ENCODE data around the gene INPP5D. TPM values are rescaled to one million over a fixed set of nuclear protein-coding genes. Genes with fewer than 3 reads are reported as not detected.

The INPP5D gene
- total RNA-seq, 1 experiment from 2014 or later: 12.7 TPM

GRCh38 chr2:233107831-233108300, 47.7 kb downstream of the INPP5D start:
- Histone ChIP-seq H3K23me2 (ENCODE audit: insufficient read length, low read depth, low read length, poor library complexity, severe bottlenecking) (no peaks in the 10 kb centered on the region), H3K79me1 (ENCODE audit: insufficient read depth, low read depth, low read length, poor library complexity, severe bottlenecking) (no peaks in the 10 kb centered on the region), H2AFZ (ENCODE audit: low read length) (no peak overlapping the region), H3K23ac (ENCODE audit: insufficient read length, low read depth, low read length) (no peak overlapping the region), H3K14ac (ENCODE audit: insufficient read depth, low read length) (no peak overlapping the region), H3K4me2 (ENCODE audit: insufficient read depth, insufficient read length, low read length) (no peak overlapping the region), H4K91ac (ENCODE audit: insufficient read length, low read depth, low read length) (no peak overlapping the region), H3K9ac (ENCODE audit: extremely low read depth, insufficient read length, low read length) (no peak overlapping the region), H3T11ph (ENCODE audit: low read length) (no peak overlapping the region), H3K56ac (ENCODE audit: insufficient read length, low read depth, low read length) (no peak overlapping the region), H2BK15ac (ENCODE audit: low read depth, low read length) (no peak overlapping the region), H2BK120ac (ENCODE audit: low read depth, low read length, poor library complexity, severe bottlenecking) (no peak overlapping the region), H3K27ac (ENCODE audit: insufficient read length, low read depth, low read length) (no peak overlapping the region), H3K27me3 (ENCODE audit: insufficient read depth, low read length) (no peaks in the 10 kb centered on the region), H3K4me1 (ENCODE audit: insufficient read depth, low read length) (no peaks in the 10 kb centered on the region), H4K8ac (replicated peaks; ENCODE audit: insufficient read length, low read depth, low read length) (no peak overlapping the region), H3K79me2 (ENCODE audit: insufficient read depth, low read length) (no peaks in the 10 kb centered on the region), H3K18ac (ENCODE audit: insufficient read length, low read depth, low read length) (no peak overlapping the region), H2BK5ac (ENCODE audit: insufficient read length, low read length) (no peak overlapping the region), H3K4ac (ENCODE audit: low read depth, low read length) (no peak overlapping the region; the same call in 1 of the 2 replicates), H3K9me3 (ENCODE audit: control insufficient read depth, low read depth, low read length) (no peaks in the 10 kb centered on the region), H2BK20ac (ENCODE audit: low read depth, low read length, poor library complexity, severe bottlenecking) (no peak overlapping the region), H2BK12ac (ENCODE audit: insufficient read length, low read depth, low read length) (no peak overlapping the region), H4K20me1 (ENCODE audit: control insufficient read depth, insufficient read depth, insufficient read length) (no peaks in the 10 kb centered on the region), H4K5ac (ENCODE audit: insufficient read length, low read depth, low read length) (no peak overlapping the region), H2AK5ac (ENCODE audit: insufficient read length, low read length) (no peak overlapping the region)
- H3K4me1 Mint-ChIP-seq: 0 out of 4 replicates have a peak, but pooled peaks cover 0 to 4% of the 10 kb centered on the region in 2 experiments
- H3K36me3 Mint-ChIP-seq (ENCODE audit: insufficient read depth in 1 of 3, low read depth in 3 of 3): no peaks in the 10 kb centered on the region
- TF ChIP-seq CTCF (conservative IDR thresholded peaks at IDR 0.05): no peak
- H3K9me3 Mint-ChIP-seq: peaks cover 0 to 6% of the 10 kb centered on the region in 2 experiments; a peak in 2 of 5 replicates
- H3K4me3 Mint-ChIP-seq: no peak overlapping the region
- WGBS (ENCODE audit: extremely low coverage, insufficient read length, low lambda C conversion rate): no CpG with 5 or more reads among the region's 12 CpGs
- DNase-seq: no peak
- peaks cover 6% of the 10 kb centered on the region for H3K27me3 Mint-ChIP-seq (ENCODE audit: low read depth)
- H3K27ac Mint-ChIP-seq: 0 out of 7 replicates have a peak overlapping the region, but pooled peaks of 1 of the 3 experiments have one; percentile 8
